HG03108 (cell line): ENCODE data around the gene GRAMD4.

Source experiments
- ATAC-seq: cut with Tn5 transposase; IDR thresholded peaks from one replicate; pipeline ENCODE4 v1.9.1; 2021; ENCODE audit warnings: moderate library complexity; ENCODE audit not compliant: unreplicated experiment

GRAMD4 gene

GRCh38 chr22:46707827-46708570 lies 87.8 kb downstream of the GRAMD4 start:
- no peak for ATAC-seq

GRCh38 chr22:46708766-46709330 lies 88.7 kb downstream of the GRAMD4 start:
- ATAC-seq = no peak

- no peak for ATAC-seq
Observed at GRCh38 chr22:46710806-46711205, 90.6 kb downstream of the GRAMD4 start.

GRCh38 chr22:46712288-46712687 lies 92.1 kb downstream of the GRAMD4 start:
- ATAC-seq = no peak

- ATAC-seq = no peak
Observed at GRCh38 chr22:46714550-46714949, 94.4 kb downstream of the GRAMD4 start.

GRCh38 chr22:46719921-46720320 lies 99.7 kb downstream of the GRAMD4 start:
- no peak for ATAC-seq

- ATAC-seq = no peak
Observed at GRCh38 chr22:46721501-46722085, 101.4 kb downstream of the GRAMD4 start.

GRCh38 chr22:46723882-46724281 lies 103.7 kb downstream of the GRAMD4 start:
- no peak for ATAC-seq

GRCh38 chr22:46725096-46725495 lies 104.9 kb downstream of the GRAMD4 start:
- ATAC-seq = no peak

- ATAC-seq = no peak
Observed at GRCh38 chr22:46726066-46726985, 106.1 kb downstream of the GRAMD4 start.

- no peak for ATAC-seq
Observed at GRCh38 chr22:46726986-46727317, 106.8 kb downstream of the GRAMD4 start.

- no peak for ATAC-seq
Observed at GRCh38 chr22:46727813-46728364, 107.7 kb downstream of the GRAMD4 start.

GRCh38 chr22:46728470-46728869 lies 108.3 kb downstream of the GRAMD4 start:
- no peak for ATAC-seq
